Astrocyte (in vitro differentiated cells and primary cell): ENCODE measurements around the gene ZSWIM7. TPM values are rescaled to one million over a fixed set of nuclear protein-coding genes. Genes with fewer than 3 reads are reported as not detected.

ENCODE experiments used
- DNase-seq: peaks from one replicate; pipeline ENCODE4 v3.0.0-alpha.2; 2010; ENCODE audit warnings: low read depth
- FAIRE-seq: peaks from 2 replicates; lab custom pipeline; 2011; peaks lifted over from hg19 to GRCh38; lab: Jason Lieb, UNC
- H2AFZ ChIP-seq: 2 replicates; pipeline ENCODE4 v1.6.0; 2012; ENCODE audit warnings: low read depth, low read length, inconsistent platforms
- H3K27ac ChIP-seq: 2 replicates; pipeline ENCODE4 v1.5.1; 2011; ENCODE audit warnings: low read depth, low read length, inconsistent platforms
- H3K27me3 ChIP-seq: 2 replicates; pipeline ENCODE4 v1.6.0; 2011; ENCODE audit warnings: low read length, inconsistent platforms; ENCODE audit not compliant: insufficient read depth
- H3K36me3 ChIP-seq: 2 replicates; pipeline ENCODE4 v1.5.1; 2011; ENCODE audit warnings: low read length, inconsistent platforms; ENCODE audit not compliant: insufficient read depth
- H3K4me1 ChIP-seq: 2 replicates; pipeline ENCODE4 v1.5.1; 2011; ENCODE audit warnings: low read length, inconsistent platforms; ENCODE audit not compliant: insufficient read depth
- H3K4me2 ChIP-seq: 2 replicates; pipeline ENCODE4 v1.6.0; 2012; ENCODE audit warnings: low read length, inconsistent platforms
- H3K4me3 ChIP-seq: 2 replicates; pipeline ENCODE4 v1.5.1; 2011; ENCODE audit warnings: low read depth, mild to moderate bottlenecking, low read length, inconsistent platforms; ENCODE audit not compliant: insufficient read depth
- H3K79me2 ChIP-seq: 2 replicates; pipeline ENCODE4 v1.6.0; 2012; ENCODE audit warnings: mild to moderate bottlenecking, low read length, inconsistent platforms; ENCODE audit not compliant: insufficient read depth
- H3K9ac ChIP-seq: 2 replicates; pipeline ENCODE4 v1.6.0; 2012; ENCODE audit warnings: mild to moderate bottlenecking, low read length, inconsistent platforms
- H3K9me3 ChIP-seq: 2 replicates; pipeline ENCODE4 v1.5.1; 2012; ENCODE audit warnings: low read depth, mild to moderate bottlenecking, low read length, inconsistent platforms; ENCODE audit not compliant: insufficient read depth
- H4K20me1 ChIP-seq: 2 replicates; pipeline ENCODE4 v1.6.0; 2012; ENCODE audit warnings: low read length, inconsistent platforms; ENCODE audit not compliant: insufficient read depth
- H3K27ac Mint-ChIP-seq: one replicate; pipeline ENCODE4 v1.8.0; 2021; ENCODE audit warnings: mild to moderate bottlenecking, mixed read lengths; ENCODE audit not compliant: unreplicated experiment
- H3K27me3 Mint-ChIP-seq: one replicate; pipeline ENCODE4 v1.8.0; 2021; ENCODE audit warnings: low read depth, mixed read lengths; ENCODE audit not compliant: unreplicated experiment
- H3K36me3 Mint-ChIP-seq: one replicate; pipeline ENCODE4 v1.8.0; 2021; ENCODE audit warnings: low read depth, mixed read lengths; ENCODE audit not compliant: unreplicated experiment
- H3K4me1 Mint-ChIP-seq: one replicate; pipeline ENCODE4 v1.8.0; 2021; ENCODE audit warnings: low read depth, mixed read lengths; ENCODE audit not compliant: unreplicated experiment
- H3K4me3 Mint-ChIP-seq: one replicate; pipeline ENCODE4 v1.8.0; 2021; ENCODE audit warnings: mild to moderate bottlenecking, moderate library complexity, mixed read lengths; ENCODE audit not compliant: unreplicated experiment
- H3K9me3 Mint-ChIP-seq: one replicate; pipeline ENCODE4 v1.8.0; 2021; ENCODE audit warnings: mild to moderate bottlenecking, mixed read lengths; ENCODE audit not compliant: unreplicated experiment
- EZH2 ChIP-seq: IDR thresholded peaks from 2 replicates; pipeline ENCODE4 v1.6.1; 2012; ENCODE audit warnings: mild to moderate bottlenecking, low read length, inconsistent platforms; ENCODE audit not compliant: insufficient read depth
- total RNA-seq: library from RNA; stranded (reverse); gene quantifications from 2 replicates; pipeline ENCODE4 v1.2.1, GENCODE V29; 2021
- TF ChIP-seq, protein P1 (sequence below): IDR thresholded peaks from 2 replicates; pipeline ENCODE4 v1.5.1; 2011; ENCODE audit warnings: low read depth, mild to moderate bottlenecking, inconsistent platforms, low read length, moderate library complexity; ENCODE audit not compliant: insufficient read depth

Gene ZSWIM7
- total RNA-seq, 1 donor from 2014 or later, result 21.5 TPM

GRCh38 chr17:15977894-15978293 lies 21.6 kb downstream of the ZSWIM7 start:
- Histone ChIP-seq H3K9me3 (no peaks in the 10 kb centered on the region), H3K9ac (no peak overlapping the region), H3K27ac (no peak overlapping the region), H3K4me3 (no peak overlapping the region), H3K4me1 (peaks cover 13% of the 10 kb centered on the region), H3K4me2 (no peak overlapping the region), H4K20me1 (no peaks in the 10 kb centered on the region), H2AFZ (no peak overlapping the region), H3K27me3 (no peaks in the 10 kb centered on the region), H3K79me2 (peaks cover 18% of the 10 kb centered on the region), H3K36me3 (peaks cover 3% of the 10 kb centered on the region)
- H3K27ac Mint-ChIP-seq, result no peak overlapping the region
- no peak overlapping the region for H3K4me3 Mint-ChIP-seq
- FAIRE-seq, result no peak
- no peaks in the 10 kb centered on the region for H3K27me3 Mint-ChIP-seq
- no peak for DNase-seq
- no peaks in the 10 kb centered on the region for H3K9me3 Mint-ChIP-seq
- H3K4me1 Mint-ChIP-seq, result peaks cover 16% of the 10 kb centered on the region
- no peak for TF ChIP-seq EZH2
- TF ChIP-seq, protein P1, sequence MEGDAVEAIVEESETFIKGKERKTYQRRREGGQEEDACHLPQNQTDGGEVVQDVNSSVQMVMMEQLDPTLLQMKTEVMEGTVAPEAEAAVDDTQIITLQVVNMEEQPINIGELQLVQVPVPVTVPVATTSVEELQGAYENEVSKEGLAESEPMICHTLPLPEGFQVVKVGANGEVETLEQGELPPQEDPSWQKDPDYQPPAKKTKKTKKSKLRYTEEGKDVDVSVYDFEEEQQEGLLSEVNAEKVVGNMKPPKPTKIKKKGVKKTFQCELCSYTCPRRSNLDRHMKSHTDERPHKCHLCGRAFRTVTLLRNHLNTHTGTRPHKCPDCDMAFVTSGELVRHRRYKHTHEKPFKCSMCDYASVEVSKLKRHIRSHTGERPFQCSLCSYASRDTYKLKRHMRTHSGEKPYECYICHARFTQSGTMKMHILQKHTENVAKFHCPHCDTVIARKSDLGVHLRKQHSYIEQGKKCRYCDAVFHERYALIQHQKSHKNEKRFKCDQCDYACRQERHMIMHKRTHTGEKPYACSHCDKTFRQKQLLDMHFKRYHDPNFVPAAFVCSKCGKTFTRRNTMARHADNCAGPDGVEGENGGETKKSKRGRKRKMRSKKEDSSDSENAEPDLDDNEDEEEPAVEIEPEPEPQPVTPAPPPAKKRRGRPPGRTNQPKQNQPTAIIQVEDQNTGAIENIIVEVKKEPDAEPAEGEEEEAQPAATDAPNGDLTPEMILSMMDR, result no peak
- peaks cover 26% of the 10 kb centered on the region for H3K36me3 Mint-ChIP-seq

GRCh38 chr17:15973834-15974233 lies 25.7 kb downstream of the ZSWIM7 start:
- Histone ChIP-seq H2AFZ (no peak overlapping the region), H4K20me1 (peaks cover 3% of the 10 kb centered on the region), H3K9ac (no peak overlapping the region), H3K4me3 (no peak overlapping the region), H3K4me1 (no peaks in the 10 kb centered on the region), H3K79me2 (peaks cover 52% of the 10 kb centered on the region), H3K4me2 (peak overlapping the region; percentile 1), H3K27ac (no peak overlapping the region), H3K9me3 (no peaks in the 10 kb centered on the region), H3K27me3 (no peaks in the 10 kb centered on the region), H3K36me3 (no peaks in the 10 kb centered on the region)
- TF ChIP-seq, protein P1, result no peak
- peaks cover 14% of the 10 kb centered on the region for H3K36me3 Mint-ChIP-seq
- H3K4me3 Mint-ChIP-seq, result no peak overlapping the region
- no peaks in the 10 kb centered on the region for H3K9me3 Mint-ChIP-seq
- FAIRE-seq (no peak), DNase-seq (no peak)
- no peak overlapping the region for H3K27ac Mint-ChIP-seq
- H3K27me3 Mint-ChIP-seq, result no peaks in the 10 kb centered on the region
- peaks cover 4% of the 10 kb centered on the region for H3K4me1 Mint-ChIP-seq

GRCh38 chr17:15973016-15973415 lies 26.5 kb downstream of the ZSWIM7 start:
- no peak overlapping the region for H3K9ac ChIP-seq
- Mint-ChIP-seq H3K9me3 (no peaks in the 10 kb centered on the region), H3K4me1 (peaks cover 6% of the 10 kb centered on the region), H3K36me3 (peaks cover 13% of the 10 kb centered on the region), H3K27me3 (no peaks in the 10 kb centered on the region), H3K4me3 (no peak overlapping the region), H3K27ac (no peak overlapping the region)
- peaks cover 3% of the 10 kb centered on the region for H3K4me1 ChIP-seq
- no peak overlapping the region for H3K4me3 ChIP-seq
- H3K27me3 ChIP-seq, result no peaks in the 10 kb centered on the region
- H2AFZ ChIP-seq, result no peak overlapping the region
- no peak for TF ChIP-seq EZH2
- TF ChIP-seq, protein P1, result no peak
- peaks cover 60% of the 10 kb centered on the region for H3K79me2 ChIP-seq
- H4K20me1 ChIP-seq, result peaks cover 11% of the 10 kb centered on the region
- no peak overlapping the region for H3K27ac ChIP-seq
- H3K36me3 ChIP-seq, result no peaks in the 10 kb centered on the region
- DNase-seq (peak; percentile 27), FAIRE-seq (no peak)
- H3K4me2 ChIP-seq, result no peak overlapping the region
- no peaks in the 10 kb centered on the region for H3K9me3 ChIP-seq
